BLaER1 treated with 17β-estradiol and CSF1 and Interleukin-3, amounts not matched to agents 10 nM and 100 nM (cell line): ENCODE measurements around the gene CSMD2.

ENCODE experiments used
- H3K27ac ChIP-seq, 11 experiments: shearing (Covaris generic); formaldehyde crosslinking; 2 replicates each; pipeline ENCODE4 v1.8.1; 2022
- H3K27me3 ChIP-seq, 11 experiments: shearing (Covaris generic); formaldehyde crosslinking; 2 replicates each; pipeline ENCODE4 v1.8.1; 2022
- H3K36me3 ChIP-seq, 11 experiments: shearing (Covaris generic); formaldehyde crosslinking; 2 replicates each; pipeline ENCODE4 v1.8.1; 2022
- H3K4me1 ChIP-seq, 10 experiments: shearing (Covaris generic); formaldehyde crosslinking; 2 replicates each; pipeline ENCODE4 v1.8.1; 2022
- H3K4me2 ChIP-seq, 11 experiments: shearing (Covaris generic); formaldehyde crosslinking; 2 replicates each; pipeline ENCODE4 v1.8.1; 2022
- H3K4me3 ChIP-seq, 10 experiments: shearing (Covaris generic); formaldehyde crosslinking; 2 replicates each; pipeline ENCODE4 v1.8.1; 2022
- H3K9ac ChIP-seq, 11 experiments: shearing (Covaris generic); formaldehyde crosslinking; 2 replicates each; pipeline ENCODE4 v1.8.1; 2022
- H3K9me3 ChIP-seq, 11 experiments: shearing (Covaris generic); formaldehyde crosslinking; replicated peaks in 1 of 11; 2 replicates each; pipeline ENCODE4 v1.8.1; 2022
- H4K20me1 ChIP-seq, 11 experiments: shearing (Covaris generic); formaldehyde crosslinking; 2 replicates each; pipeline ENCODE4 v1.8.1; 2022
- Cebpa-rat ChIP-seq, 11 experiments: shearing (Covaris generic); IDR thresholded peaks; 2 replicates each; pipeline ENCODE4 v1.8.1; 2022

Gene CSMD2

GRCh38 chr1:33466159-33466558, 698.9 kb downstream of the CSMD2 start:
- TF ChIP-seq Cebpa-rat (IDR thresholded peaks at IDR 0.05), result no peak
- no peak overlapping the region for H3K27ac ChIP-seq
- H3K4me3 ChIP-seq, result no peak overlapping the region
- H4K20me1 ChIP-seq, result peaks cover 0 to 7% (median 0%) of the 10 kb centered on the region in 11 experiments; a peak in 5 of 22 replicates
- peaks cover 75 to 96% (median 85%) of the 10 kb centered on the region in 10 experiments for H3K4me1 ChIP-seq
- peaks cover 0 to 12% (median 0%) of the 10 kb centered on the region in 11 experiments; a peak in 2 of 22 replicates for H3K9me3 ChIP-seq
- no peaks in the 10 kb centered on the region for H3K36me3 ChIP-seq
- H3K4me2 ChIP-seq, result peak overlapping the region in 2 of 11 experiments; percentile 8 to 70; a peak in 2 of 22 replicates
- no peak overlapping the region for H3K9ac ChIP-seq
- H3K27me3 ChIP-seq, result no peaks in the 10 kb centered on the region; a peak in 1 of 22 replicates

- H3K4me1 ChIP-seq, result peaks cover 74 to 96% (median 85%) of the 10 kb centered on the region in 10 experiments
- no peaks in the 10 kb centered on the region for H3K36me3 ChIP-seq
- no peaks in the 10 kb centered on the region; a peak in 1 of 22 replicates for H3K27me3 ChIP-seq
- peaks cover 0 to 15% (median 0%) of the 10 kb centered on the region in 11 experiments; a peak in 5 of 22 replicates for H4K20me1 ChIP-seq
- H3K9ac ChIP-seq, result no peak overlapping the region
- peaks cover 0 to 12% (median 0%) of the 10 kb centered on the region in 11 experiments; a peak in 2 of 22 replicates for H3K9me3 ChIP-seq
- peak overlapping the region in 7 of 11 experiments; percentile 70 to 98 (median 83); a peak in 11 of 22 replicates for H3K4me2 ChIP-seq
- no peak overlapping the region for H3K27ac ChIP-seq
- no peak for TF ChIP-seq Cebpa-rat (IDR thresholded peaks at IDR 0.05)
- no peak overlapping the region for H3K4me3 ChIP-seq
Observed at GRCh38 chr1:33465316-33465715, 699.7 kb downstream of the CSMD2 start.

DNA sequence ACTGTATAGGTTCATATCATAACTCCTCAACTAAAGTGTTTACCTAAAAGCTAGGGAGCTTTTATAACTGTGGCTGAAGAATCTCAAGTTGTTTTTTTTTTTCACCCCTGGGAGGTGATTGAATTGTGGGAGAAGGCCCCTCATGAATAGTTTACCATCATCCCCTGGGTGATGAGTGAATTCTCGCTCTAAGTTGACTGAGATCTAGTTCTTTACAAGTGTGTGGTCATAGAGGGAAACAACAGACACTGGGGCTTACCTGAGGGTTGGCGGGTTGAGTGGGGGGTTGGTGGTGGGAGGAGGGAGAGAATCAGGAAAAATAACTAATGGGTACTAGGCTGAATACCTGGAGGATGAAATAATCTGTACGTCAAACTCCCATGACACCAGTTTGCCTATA, 700.5 kb downstream of the CSMD2 start:
- Histone ChIP-seq H3K9me3 (peaks cover 0 to 12% (median 0%) of the 10 kb centered on the region in 11 experiments; a peak in 2 of 22 replicates), H3K4me3 (no peak overlapping the region), H3K9ac (no peak overlapping the region), H3K27ac (no peak overlapping the region), H3K4me1 (peaks cover 74 to 96% (median 85%) of the 10 kb centered on the region in 10 experiments), H4K20me1 (peaks cover 0 to 18% (median 0%) of the 10 kb centered on the region in 11 experiments; a peak in 5 of 22 replicates), H3K27me3 (no peaks in the 10 kb centered on the region; a peak in 2 of 22 replicates), H3K4me2 (peak overlapping the region in 10 of 11 experiments; percentile 77 to 98 (median 89); a peak in 19 of 22 replicates), H3K36me3 (no peaks in the 10 kb centered on the region)
- no peak for TF ChIP-seq Cebpa-rat (IDR thresholded peaks at IDR 0.05)
